Endodermal cell (in vitro differentiated cells): ENCODE data around the gene ARHGEF37. TPM values are rescaled to one million over a fixed set of nuclear protein-coding genes. Genes with fewer than 3 reads are reported as not detected.
"Not testable (repeated sequence)": the region's sequence is repeated elsewhere in the genome, so short reads cannot be mapped to it uniquely, and the experiment has no call there.

ENCODE experiments used
- DNase-seq: peaks from one replicate; pipeline ENCODE4 v3.0.0-alpha.2; 2017
- H3K27ac ChIP-seq: 2 replicates; pipeline ENCODE4 v1.5.1; 2013; ENCODE audit warnings: mild to moderate bottlenecking, low read depth, low read length, moderate library complexity
- H3K27me3 ChIP-seq: 2 replicates; pipeline ENCODE4 v1.6.1; 2013; ENCODE audit warnings: mild to moderate bottlenecking, low read length, moderate library complexity; ENCODE audit not compliant: insufficient read depth, control insufficient read depth, poor library complexity, severe bottlenecking
- H3K36me3 ChIP-seq: 2 replicates; pipeline ENCODE4 v1.7.0; 2013; ENCODE audit warnings: mild to moderate bottlenecking, low read length, moderate library complexity; ENCODE audit not compliant: control insufficient read depth, insufficient read depth
- H3K4me1 ChIP-seq: one replicate; pipeline ENCODE4 v1.7.0; 2013; ENCODE audit warnings: low read length; ENCODE audit not compliant: control insufficient read depth, insufficient read depth
- H3K4me3 ChIP-seq: 2 replicates; pipeline ENCODE4 v1.5.1; 2013; ENCODE audit warnings: mild to moderate bottlenecking, low read length, moderate library complexity
- H3K9ac ChIP-seq: 2 replicates; pipeline ENCODE4 v1.6.1; 2013; ENCODE audit warnings: mild to moderate bottlenecking, low read length, moderate library complexity; ENCODE audit not compliant: poor library complexity, severe bottlenecking; ENCODE audit errors: extremely low read depth
- H3K9me3 ChIP-seq: 2 replicates; pipeline ENCODE4 v1.6.1; 2013; ENCODE audit warnings: mild to moderate bottlenecking, low read length, moderate library complexity; ENCODE audit not compliant: control insufficient read depth
- H3K27ac Mint-ChIP-seq: 2 replicates; pipeline ENCODE4 v1.8.0; 2020; ENCODE audit warnings: mixed read lengths
- H3K27me3 Mint-ChIP-seq: 2 replicates; pipeline ENCODE4 v1.8.0; 2021; ENCODE audit warnings: mild to moderate bottlenecking, mixed read lengths; ENCODE audit not compliant: insufficient read depth
- H3K36me3 Mint-ChIP-seq: 2 replicates; pipeline ENCODE4 v1.8.0; 2020; ENCODE audit warnings: low read depth, mixed read lengths
- H3K4me1 Mint-ChIP-seq: 2 replicates; pipeline ENCODE4 v1.8.0; 2020; ENCODE audit warnings: mixed read lengths
- H3K4me3 Mint-ChIP-seq: 2 replicates; pipeline ENCODE4 v1.8.0; 2020; ENCODE audit warnings: mild to moderate bottlenecking, moderate library complexity, mixed read lengths
- H3K9me3 Mint-ChIP-seq: 2 replicates; pipeline ENCODE4 v1.8.0; 2020; ENCODE audit warnings: mild to moderate bottlenecking, mixed read lengths
- WGBS, 2 experiments: methylation state at CpG; one replicate each; pipeline versions ENCODE4 v1.1.5 to v1.1.7; 2013; ENCODE audit warnings: missing lambda C conversion rate in 2 of 2, mixed read lengths in 1 of 2; ENCODE audit not compliant: insufficient coverage in 1 of 2, insufficient read length in 1 of 2; 5-methylcytosine and 5-hydroxymethylcytosine counted together
- total RNA-seq, 2 donors: library from RNA; stranded (reverse); fragmentation: NEBNext Ultra II Directional in 1 of 2; extraction: Animal tissue kit (Norgen Biotek cat#: 25700) in 1 of 2; gene quantifications; 2 replicates in 1 of 2; 3 replicates in 1 of 2; pipeline ENCODE4 v1.2.1, GENCODE V29; 2021
- TF ChIP-seq, protein P1 (sequence below): fragments of 200-600 bp; sonication (generic); conservative IDR thresholded peaks from 2 replicates; pipeline ENCODE4 v1.5.0; 2021; ENCODE audit warnings: antibody characterized with exemption, mild to moderate bottlenecking

ARHGEF37 gene
- total RNA-seq, 2 donors from 2014 or later, result 0.57 to 0.93 TPM

DNA sequence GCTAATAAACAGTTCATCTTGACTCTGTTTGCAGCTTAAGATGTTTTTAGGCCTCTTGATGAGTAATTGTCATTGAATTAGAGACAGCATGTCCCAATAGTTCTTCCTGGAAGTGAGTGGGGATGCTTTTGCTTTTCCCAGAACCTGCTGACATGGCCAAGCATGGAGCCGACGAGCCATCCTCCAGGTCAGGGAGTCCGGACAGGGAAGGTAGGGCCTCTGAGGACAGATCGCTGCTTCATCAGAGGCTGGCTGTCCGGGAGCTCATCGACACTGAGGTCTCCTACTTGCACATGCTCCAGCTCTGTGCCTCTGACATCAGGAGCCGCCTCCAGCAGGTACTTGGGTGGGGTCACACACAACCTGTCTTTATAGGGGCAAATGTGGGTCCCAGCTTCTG is 16.3 kb downstream of the ARHGEF37 start:
- no peak overlapping the region for H3K27ac ChIP-seq
- Mint-ChIP-seq H3K4me1 (peaks cover 3% of the 10 kb centered on the region), H3K9me3 (no peaks in the 10 kb centered on the region), H3K27ac (no peak overlapping the region), H3K27me3 (no peaks in the 10 kb centered on the region), H3K36me3 (no peaks in the 10 kb centered on the region), H3K4me3 (no peak overlapping the region)
- no peaks in the 10 kb centered on the region for H3K27me3 ChIP-seq
- H3K36me3 ChIP-seq, result no peaks in the 10 kb centered on the region
- peak; percentile 28 for DNase-seq
- WGBS, 2 experiments, result 91 to 98% methylated on average over 7 of the region's 7 CpGs
- no peak overlapping the region for H3K4me3 ChIP-seq
- no peaks in the 10 kb centered on the region for H3K4me1 ChIP-seq
- no peaks in the 10 kb centered on the region for H3K9me3 ChIP-seq
- TF ChIP-seq, protein P1, sequence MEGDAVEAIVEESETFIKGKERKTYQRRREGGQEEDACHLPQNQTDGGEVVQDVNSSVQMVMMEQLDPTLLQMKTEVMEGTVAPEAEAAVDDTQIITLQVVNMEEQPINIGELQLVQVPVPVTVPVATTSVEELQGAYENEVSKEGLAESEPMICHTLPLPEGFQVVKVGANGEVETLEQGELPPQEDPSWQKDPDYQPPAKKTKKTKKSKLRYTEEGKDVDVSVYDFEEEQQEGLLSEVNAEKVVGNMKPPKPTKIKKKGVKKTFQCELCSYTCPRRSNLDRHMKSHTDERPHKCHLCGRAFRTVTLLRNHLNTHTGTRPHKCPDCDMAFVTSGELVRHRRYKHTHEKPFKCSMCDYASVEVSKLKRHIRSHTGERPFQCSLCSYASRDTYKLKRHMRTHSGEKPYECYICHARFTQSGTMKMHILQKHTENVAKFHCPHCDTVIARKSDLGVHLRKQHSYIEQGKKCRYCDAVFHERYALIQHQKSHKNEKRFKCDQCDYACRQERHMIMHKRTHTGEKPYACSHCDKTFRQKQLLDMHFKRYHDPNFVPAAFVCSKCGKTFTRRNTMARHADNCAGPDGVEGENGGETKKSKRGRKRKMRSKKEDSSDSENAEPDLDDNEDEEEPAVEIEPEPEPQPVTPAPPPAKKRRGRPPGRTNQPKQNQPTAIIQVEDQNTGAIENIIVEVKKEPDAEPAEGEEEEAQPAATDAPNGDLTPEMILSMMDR, result no peak
- H3K9ac ChIP-seq, result no peak overlapping the region

- not testable (repeated sequence) for H3K36me3 ChIP-seq, H3K9me3 Mint-ChIP-seq, H3K27ac ChIP-seq, H3K4me3 Mint-ChIP-seq, H3K27me3 ChIP-seq, H3K9ac ChIP-seq, H3K4me1 ChIP-seq, H3K36me3 Mint-ChIP-seq, H3K4me3 ChIP-seq, H3K9me3 ChIP-seq, H3K27me3 Mint-ChIP-seq, DNase-seq, H3K4me1 Mint-ChIP-seq, H3K27ac Mint-ChIP-seq
- WGBS, 2 experiments, result 97 to 100% methylated on average over 1 to 2 of the region's 2 CpGs
Measured at GRCh38 chr5:149598234-149598633, 16.9 kb downstream of the ARHGEF37 start.

GRCh38 chr5:149598966-149599365 is 17.7 kb downstream of the ARHGEF37 start:
- Mint-ChIP-seq H3K36me3 (no peaks in the 10 kb centered on the region), H3K4me1 (peaks cover 3% of the 10 kb centered on the region), H3K4me3 (no peak overlapping the region)

More at GRCh38 chr5:149598966-149599365, 17.7 kb downstream of the ARHGEF37 start:
- Histone ChIP-seq H3K27me3 (no peaks in the 10 kb centered on the region), H3K9me3 (no peaks in the 10 kb centered on the region), H3K9ac (no peak overlapping the region), H3K4me1 (no peaks in the 10 kb centered on the region), H3K36me3 (no peaks in the 10 kb centered on the region), H3K4me3 (no peak overlapping the region), H3K27ac (no peak overlapping the region)
- no peak overlapping the region for H3K27ac Mint-ChIP-seq
- 60 to 77% methylated on average over 1 to 3 of the region's 3 CpGs for WGBS, 2 experiments
- peak; percentile 61 for DNase-seq
- no peaks in the 10 kb centered on the region for H3K9me3 Mint-ChIP-seq
- TF ChIP-seq, protein P1, result peak; percentile 64
- H3K27me3 Mint-ChIP-seq, result no peaks in the 10 kb centered on the region
